Activated T-helper 1 cell treated with Interleukin-2 at 50 U/mL for 16 hours (primary cell): ENCODE data around the gene VSTM1.
A peak's percentile ranks its signal among the peaks of the same experiment; 100 is the strongest.
"Not testable (repeated sequence)": the region's sequence is repeated elsewhere in the genome, so short reads cannot be mapped to it uniquely, and the experiment has no call there.

Experiments used
- DNase-seq: peaks from one replicate; pipeline ENCODE4 v3.0.0-alpha.2; 2020; ENCODE audit warnings: low read depth

Gene VSTM1

DNA sequence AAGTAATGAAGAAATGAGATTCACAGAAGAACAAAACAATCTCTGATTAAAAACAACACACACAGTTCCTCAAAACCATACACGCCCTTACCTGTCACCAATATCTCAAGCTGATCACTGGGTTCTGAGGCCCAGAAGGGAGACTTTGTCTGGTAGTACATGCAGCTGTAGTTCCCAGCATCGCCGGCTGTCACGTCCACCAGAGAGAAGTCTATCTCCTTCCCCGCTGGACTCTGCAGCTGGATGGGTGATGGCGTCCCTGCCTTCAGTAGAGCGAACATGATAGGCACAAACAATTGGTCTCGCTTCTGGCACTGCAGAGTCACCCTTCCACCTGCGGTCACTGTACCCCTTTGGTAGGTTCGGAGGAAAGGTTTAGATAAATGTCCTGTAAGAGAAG is 10.1 kb upstream of the VSTM1 start:
- no peak for DNase-seq

DNA sequence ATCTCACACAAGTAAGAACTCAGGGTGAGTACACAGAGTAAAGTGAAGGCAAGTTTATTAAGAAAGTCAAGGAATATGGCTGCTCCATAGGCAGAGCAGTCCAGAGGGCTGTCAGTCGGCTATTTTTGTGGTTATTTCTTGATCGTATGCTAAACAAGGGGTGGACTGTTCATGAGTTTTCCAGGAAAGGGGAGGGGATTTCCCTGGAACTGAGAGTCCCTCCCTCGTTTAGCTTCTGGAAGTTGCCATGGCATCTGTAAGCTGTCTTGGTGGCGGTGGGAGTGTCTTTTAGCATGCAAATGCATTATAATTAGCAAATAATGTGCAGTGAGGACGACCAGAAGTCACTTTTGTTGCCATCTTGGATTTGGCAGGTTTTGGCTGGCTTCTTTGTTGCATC is 5.8 kb upstream of the VSTM1 start:
- no peak for DNase-seq

DNA sequence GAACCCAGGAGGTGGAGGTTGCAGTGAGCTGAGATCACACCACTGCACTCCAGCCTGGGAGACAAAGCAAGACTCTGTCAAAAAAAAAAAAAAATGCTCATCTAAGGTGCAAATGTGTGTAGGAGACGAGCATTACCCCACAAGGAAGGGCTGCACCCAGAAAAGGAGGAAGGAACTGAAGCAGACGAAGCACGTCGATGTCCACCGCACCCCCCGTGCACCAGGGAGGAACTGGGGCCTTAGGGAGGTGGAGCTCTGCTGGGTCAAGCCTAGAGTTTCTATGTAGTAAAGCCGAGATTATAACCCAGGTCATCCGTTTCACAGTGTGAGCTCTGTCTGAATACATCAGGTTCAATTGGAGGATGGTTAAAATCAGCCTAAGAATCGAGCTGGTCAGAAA is 1.1 kb downstream of the VSTM1 start:
- DNase-seq, result no peak

DNA sequence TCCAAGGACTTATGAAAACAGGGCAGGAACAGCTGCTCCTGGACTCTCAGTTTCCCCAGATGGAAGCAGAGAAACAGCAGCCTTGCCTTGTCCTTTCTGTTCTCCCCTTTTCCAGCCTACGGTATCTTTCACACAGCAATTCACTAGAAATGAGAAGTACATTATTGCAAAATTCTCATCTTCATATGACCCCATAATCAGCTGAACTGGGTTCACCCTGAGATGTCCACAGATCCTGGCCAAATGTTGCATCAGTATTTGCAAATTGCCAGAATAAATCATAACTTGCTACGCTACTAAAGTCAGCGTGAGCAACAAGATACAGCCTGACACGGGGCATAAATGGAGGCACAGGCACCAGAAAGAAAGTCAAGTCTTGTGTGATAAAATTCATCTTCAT is 16.1 kb downstream of the VSTM1 start:
- no peak for DNase-seq

DNA sequence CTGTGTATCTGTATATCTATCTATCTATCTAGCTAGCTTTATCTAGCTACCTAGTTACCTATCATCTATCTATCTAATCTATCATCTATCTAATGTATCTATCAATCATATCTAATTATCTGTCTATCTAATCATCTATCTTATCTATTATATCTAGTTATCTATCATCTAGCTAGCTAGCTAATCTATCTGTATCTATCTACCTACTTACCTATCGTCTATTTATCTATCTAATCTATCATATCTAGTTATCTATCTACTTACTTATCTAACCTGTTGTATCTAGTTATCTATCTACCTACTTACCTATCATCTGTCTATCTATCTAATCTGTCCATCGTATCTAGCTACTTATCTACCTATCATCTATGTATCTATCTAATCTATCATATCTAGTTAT is 17.9 kb downstream of the VSTM1 start:
- no peak for DNase-seq

DNA sequence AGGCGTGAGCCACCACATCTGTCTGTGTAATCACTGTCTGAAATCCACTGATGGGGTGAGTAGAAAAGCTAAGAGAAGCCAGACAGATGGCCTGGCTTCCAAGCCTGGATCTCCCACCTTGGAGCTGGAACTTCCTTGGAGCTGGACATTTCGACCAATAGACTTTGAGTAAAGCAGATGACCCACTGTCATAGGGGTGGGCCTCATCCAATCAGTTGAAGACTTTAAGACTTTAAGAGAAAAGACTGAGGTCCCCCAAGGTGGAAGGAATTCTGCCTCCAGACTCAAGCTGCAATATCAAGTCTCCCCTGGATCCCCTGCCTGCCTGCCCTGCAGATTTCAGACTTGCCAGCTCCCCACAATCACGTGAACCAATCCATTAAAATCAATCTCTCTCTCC is 20.7 kb downstream of the VSTM1 start:
- DNase-seq, result no peak

DNA sequence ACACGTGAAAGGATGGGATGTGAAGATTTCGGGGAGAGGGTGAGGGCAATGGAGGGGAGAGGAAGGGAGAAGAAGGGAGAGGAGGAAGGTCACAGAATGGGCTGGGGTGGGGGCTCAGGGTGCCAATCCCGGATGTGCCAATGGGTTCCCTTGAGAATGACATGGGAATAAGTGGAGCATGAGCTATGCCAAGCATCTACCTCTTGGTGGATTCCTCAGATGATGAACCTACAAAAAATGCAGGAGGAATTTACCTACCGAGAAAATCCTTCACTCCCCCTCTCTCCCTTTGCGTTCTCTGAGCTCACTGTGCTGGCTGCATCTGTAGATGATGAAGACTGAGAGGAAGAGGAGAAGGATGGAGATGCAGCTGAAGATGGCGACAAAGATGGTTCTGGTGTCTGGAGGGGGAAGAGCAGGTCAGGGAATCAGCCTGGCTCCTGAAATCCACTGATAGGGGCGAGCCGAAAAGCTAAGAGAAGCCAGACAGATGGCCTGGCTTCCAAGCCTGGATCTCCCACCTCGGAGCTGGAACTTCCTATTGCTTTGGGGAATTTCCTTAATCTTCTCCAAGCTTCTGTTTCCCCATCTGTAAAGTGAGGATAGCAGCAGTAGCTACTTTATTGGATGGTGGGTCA is 21.6 kb downstream of the VSTM1 start:
- DNase-seq, result no peak

DNA sequence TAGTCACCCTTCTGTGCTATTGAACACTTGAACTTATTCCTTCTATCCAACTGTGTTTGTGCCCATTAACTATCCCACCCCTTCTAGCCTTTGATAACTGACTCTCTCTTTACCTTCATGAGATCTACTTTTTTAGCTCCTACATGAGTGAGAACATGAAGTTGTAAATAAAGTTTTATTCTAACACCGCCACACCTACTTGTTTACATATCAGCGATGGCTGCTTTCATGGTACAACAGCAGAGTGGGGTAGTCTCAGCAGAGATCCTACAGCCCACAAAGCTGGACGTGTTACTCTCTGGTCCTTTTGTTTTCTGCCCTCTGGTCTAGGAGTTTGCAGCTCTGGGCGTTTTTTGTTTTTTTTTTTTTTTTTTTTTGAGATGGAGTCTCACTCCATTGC is 23.7 kb downstream of the VSTM1 start:
- no peak for DNase-seq

DNA sequence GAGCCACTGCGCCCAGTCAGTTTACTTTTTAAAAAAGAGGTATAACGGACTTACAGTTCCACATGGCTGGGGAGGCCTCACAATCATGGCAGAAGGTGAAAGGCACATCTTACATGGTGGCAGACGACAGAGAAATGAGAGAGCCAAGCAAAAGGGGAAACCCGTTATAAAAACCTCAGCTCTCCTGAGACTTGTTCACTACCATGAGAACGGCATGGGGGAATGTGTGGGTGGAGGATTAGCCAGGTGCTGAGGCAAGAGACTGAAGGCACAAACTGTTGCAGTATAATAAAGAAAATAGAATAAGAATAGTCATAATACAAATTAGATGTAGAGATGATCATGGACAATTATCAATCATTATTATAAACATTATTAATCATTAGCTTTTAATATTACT is 27.2 kb downstream of the VSTM1 start:
- DNase-seq, result not testable (repeated sequence)

DNA sequence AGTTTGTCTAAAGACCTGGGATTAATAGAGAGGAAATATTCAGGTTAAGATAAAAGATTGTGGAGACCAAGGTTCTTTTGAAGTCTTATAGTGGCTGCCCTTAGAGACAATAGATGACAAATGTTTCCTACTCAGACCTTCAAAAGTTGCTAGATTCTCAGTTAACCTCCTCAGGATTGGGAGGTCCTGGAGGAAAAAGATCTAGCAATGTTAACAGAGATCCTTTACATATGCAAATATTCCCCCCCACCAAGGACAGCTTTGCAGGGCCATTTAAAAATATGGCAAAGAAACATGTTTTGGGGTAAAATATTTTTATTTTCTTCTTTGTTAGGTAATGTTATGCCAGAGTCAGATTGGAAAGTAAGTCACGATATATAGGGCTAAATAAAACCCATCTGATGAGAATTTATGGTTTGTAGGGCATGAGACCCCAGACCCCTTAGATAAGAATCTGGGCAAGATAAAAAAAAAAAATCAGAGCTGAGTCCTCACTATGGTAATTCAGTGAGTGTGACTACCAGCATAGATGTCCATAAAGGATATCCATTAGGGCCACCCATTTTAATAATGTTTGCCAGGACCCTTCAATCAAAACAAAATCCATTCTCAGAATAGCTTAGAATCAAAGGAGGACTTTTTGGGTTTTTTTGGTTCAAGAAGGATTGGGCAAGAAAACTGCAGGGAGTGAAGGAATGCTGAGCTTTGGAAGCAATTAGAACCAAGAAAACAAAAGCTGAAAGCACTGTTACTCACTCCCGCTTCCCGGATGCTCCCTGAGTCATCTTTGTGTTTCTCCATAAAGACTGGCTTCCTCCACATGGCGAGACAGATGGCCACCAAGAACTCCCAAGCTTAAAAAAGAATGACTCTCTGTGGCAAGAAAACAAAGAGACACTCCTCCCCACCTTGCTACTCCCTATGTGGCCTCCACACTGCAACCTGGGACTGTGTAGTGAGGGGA is 28.2 kb downstream of the VSTM1 start:
- DNase-seq, result no peak

DNA sequence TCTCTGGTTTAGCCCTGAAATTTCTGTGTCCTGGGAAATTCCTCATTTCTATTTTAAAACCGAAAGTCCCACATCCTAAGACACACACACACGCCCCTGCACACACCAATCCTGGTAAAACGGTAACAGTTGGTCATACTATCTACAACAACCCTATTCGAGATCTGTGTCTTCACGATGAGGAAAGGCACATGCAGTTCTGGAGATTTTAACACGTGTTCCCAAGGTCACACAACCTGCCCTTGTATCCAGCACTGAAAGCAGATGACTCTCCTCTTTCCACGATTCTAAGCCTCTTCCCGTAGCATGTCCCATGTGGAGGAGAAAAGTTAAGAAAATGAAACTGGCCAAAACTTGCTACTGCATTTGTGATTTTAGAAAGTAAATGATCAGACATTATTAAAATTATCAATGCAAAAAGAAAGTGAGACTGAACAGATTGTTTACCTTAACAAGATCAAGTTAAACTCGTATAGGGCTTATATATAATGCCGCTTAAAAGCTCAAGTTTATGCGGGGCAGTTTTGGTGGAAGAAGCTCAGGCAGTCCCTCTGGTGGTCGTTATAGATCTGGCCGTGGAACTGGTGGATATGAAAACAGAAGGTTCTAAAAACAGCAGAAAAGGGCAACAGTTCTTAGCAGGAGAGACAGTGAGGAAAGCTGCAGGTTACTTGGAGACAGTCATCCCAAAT is 32.7 kb downstream of the VSTM1 start:
- no peak for DNase-seq

DNA sequence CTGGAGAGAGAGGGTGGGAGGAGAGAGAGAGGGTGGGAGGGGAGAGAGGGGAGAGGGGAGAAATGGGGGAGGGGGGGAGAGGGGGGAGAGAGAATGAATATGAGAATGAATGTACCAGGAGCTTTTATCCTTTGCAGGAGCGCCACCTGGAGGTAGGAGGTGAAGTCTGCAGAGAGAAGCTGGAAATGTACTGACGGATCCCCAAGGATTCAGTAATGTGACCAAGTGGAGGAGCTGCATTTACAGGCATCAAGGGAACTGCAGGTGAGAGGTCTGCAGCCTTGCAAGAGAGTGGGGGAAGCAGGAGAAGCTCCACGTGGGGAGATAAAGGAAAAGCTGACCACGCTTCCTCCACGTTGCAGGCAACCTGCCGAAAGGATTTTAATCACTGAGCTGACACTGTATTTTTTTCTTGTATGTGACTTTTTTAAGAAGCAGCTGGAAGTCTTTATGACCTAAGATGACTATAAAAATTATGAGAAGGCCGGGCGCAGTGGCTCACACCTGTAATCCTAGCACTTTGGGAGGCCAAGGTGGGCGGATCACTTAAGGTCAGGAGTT is 33.7 kb downstream of the VSTM1 start:
- DNase-seq, result peak; percentile 28

DNA sequence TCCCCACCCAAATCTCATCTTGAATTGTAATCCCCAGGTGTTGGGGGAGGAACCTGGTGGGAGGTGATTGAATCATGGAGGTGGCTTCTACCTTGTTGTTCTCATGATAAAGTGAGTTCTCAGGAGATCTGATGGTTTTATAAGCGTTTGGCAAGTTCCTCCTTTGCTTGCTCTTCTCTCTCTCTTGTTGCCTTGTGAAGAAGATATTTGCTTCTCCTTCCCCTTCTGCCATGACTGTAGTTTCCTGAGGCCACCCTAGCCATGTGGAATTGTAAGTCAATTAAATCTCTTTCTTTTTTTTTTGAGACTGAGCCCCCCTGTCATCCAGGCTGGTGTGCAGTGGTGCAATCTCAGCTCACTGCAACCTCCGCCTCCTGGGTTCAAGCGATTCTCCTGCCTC is 34.4 kb downstream of the VSTM1 start:
- no peak for DNase-seq

DNA sequence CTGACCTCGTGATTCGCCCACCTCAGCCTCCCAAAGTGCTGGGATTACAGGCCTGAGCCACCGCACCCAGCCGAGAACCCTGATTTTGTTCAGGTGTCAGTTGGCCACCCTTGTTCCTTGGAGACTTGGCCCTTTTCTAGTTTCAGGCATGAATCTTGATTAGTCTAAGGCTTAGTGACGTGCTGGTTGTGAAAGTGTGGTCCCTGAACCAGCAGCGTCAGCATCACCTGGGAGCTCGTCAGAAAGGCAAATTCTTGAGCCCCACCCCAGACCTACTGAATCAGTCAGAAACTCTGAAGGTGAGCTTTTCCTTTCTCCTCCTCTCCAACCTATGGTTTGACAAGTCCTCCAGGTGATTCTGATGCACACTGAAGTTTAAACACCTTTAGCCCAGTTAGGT is 37.0 kb downstream of the VSTM1 start:
- DNase-seq, result no peak

DNA sequence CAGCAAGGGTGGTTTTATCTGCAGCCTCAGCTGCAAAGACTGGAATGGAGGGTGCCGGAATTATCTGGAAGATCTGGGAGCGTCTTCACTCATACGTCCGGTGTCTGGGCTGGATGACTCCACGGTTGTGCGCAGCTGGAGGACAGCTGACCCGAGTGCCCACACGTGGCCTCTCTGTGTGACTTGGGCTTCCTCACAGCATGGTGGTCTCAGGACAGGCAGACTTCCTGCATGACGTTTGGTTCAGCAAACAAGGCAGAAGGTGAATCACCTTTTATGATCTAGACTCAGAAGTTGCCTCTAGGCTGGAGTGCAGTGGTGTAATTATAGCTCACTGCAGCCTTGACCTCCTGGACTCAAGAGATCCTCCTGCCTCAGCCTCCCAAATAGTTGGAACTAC is 39.0 kb downstream of the VSTM1 start:
- DNase-seq, result no peak

DNA sequence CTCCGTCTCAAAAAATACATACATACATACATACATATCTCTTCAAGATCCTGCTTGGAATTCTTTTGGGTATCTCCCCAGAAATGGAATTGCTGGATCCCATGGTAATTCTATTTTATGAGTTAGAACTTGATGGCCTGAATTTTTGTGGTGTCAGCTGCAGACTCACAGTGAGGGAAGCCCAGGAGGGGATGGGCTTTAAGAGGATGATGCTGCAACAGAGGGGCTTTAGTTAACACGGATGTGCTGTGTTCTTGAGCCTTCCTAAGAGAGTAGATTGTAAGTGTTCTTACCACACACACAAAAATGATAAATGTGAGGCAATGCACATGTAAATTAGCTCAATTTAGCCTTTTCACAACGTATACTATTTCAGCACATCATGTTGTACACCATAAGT is 40.5 kb downstream of the VSTM1 start:
- no peak for DNase-seq

DNA sequence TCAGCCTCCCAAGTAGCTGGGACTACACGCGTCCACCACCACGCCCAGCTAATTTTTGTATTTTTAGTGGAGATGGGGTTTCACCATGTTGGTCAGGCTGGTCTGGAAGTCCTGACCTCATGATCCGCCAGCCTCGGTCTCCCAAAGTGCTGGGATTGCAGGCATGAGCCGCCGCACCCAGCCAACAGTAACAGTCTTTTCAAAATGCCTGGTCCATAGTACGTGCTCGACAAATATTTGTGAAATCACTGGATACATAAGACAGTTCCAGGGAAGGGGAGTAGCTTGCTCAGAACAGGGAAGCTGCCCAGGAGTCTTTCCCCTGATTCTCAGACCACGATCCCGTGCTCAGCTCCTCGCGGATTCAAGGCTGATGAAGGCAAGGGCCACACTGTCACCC is 41.8 kb downstream of the VSTM1 start:
- no peak for DNase-seq

DNA sequence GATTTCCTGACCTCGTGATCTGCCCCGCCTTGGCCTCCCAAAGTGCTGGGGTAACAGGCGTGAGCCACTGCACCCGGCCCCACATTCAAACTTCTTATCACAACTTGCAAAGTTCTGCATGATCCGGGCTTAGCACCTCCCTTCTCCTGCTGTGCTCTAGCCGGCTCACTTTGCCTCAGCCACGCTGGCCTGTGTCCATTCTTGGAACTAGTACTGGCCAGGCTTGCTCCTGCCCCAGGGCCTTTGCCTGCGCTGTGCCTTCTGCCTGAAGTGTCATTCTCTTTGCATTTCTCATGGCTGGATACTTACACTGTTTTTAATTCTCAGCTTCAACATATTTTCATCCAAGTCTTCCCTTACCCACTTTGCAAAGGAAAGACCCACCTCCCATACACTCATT is 42.3 kb downstream of the VSTM1 start:
- DNase-seq, result no peak

DNA sequence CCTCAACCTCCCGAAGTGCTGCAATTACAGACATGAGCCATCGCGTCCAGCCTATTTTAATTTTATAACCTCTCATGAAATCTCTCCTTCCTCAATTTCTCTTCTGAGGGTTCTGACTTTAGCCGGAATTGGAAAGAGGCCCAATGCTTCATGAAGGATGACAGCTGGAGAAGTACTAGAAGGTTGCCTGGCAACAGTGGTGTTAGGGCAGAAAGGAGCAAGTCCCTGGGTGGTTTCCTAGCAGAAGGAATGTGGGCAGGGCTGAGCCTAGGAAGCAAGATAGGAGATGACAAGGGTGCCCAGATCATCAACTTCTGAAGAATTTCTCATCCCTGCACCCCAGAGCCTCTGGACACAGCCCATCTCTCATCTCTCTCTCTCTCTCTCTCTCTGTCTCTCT is 46.4 kb downstream of the VSTM1 start:
- no peak for DNase-seq

DNA sequence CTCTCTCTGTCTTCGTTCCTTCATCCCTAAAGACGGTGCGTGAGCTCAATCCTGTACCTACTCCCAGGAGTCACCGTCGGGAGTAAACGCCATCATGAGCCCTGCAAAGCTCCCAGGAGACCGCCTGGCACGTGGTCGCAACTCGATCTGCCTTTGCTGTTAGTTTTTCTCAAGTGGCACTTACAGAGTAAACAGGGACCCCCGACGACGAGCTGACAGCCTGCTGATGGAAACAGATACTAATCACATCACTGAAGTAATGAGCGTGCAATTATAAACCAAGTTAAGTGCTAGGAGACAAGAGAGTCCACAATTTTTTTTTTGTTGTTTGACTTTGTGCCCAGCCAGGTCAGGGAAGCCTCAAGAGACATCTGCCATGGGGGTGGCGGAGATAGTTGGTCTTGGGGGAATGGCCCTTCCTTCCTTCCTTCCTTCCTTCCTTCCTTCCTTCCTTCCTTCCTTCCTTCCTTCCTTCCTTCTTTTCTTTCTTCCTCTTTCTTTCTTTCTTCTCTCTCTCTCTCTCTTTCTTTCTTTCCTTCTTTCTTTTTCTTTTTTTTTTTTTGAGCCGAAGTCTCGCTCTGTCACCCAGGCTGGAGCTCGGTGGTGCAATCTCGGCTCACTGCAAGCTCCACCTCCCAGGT is 48.7 kb downstream of the VSTM1 start:
- no peak for DNase-seq

DNA sequence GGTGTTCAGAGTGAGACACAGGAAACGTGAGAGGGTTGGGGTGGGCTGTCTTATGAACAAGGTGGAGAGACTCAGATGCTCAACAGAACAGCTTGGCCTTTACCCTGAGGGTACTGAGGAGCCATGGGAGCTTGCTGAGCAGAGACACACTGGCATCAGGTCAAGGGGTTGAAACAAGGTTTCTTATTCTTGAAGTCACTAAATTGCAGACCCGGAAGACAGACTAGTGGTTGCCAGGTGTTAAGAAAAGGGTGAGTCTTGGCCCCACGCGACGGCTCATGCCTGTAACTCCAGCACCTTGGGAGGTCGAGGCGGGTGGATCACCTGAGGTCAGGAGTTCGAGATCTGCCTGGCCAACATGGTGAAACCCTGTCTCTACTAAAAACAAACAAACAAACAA is 49.8 kb downstream of the VSTM1 start:
- DNase-seq, result no peak

DNA sequence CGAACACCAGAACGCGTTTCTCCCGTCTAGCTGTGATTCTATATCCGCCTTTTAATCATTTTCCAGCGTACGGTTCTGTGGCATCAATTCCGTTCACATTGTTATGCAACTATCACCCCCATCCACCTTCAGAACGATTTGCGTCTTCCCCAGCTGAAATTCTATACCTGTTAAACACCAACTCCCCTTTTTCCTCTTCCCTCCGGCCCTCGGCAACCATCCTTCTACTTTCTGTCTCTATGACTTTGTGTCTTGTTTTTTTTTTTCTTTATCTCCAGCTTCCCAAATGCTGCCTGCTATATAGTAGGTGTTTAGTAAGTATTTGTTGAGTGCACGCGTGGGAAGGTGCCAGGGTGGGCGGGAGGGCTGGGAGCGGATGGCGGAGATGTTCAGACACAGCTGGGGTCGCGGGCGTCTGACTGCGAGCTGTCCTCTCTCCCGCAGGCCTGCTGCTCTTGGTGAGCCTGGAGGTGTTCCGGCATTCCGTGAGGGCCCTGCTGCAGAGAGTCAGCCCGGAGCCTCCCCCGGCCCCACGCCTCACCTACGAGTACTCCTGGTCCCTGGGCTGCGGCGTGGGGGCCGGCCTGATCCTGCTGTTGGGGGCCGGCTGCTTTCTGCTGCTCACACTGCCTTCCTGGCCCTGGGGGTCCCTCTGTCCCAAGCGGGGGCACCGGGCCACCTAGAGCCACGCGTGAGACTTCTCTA is 52.0 kb downstream of the VSTM1 start:
- DNase-seq, result no peak
